Measurements from ENCODE around the gene TMEM263. TPM values are rescaled to one million over a fixed set of nuclear protein-coding genes. Genes with fewer than 3 reads are reported as not detected.

The TMEM263 gene
- total and polyA plus RNA-seq, 9 of the 15 experiments (the other 6 are each of a cell fraction or from before 2014, with no cell fraction given) = 12.6 to 36.7 (median 24.4) TPM

DNA sequence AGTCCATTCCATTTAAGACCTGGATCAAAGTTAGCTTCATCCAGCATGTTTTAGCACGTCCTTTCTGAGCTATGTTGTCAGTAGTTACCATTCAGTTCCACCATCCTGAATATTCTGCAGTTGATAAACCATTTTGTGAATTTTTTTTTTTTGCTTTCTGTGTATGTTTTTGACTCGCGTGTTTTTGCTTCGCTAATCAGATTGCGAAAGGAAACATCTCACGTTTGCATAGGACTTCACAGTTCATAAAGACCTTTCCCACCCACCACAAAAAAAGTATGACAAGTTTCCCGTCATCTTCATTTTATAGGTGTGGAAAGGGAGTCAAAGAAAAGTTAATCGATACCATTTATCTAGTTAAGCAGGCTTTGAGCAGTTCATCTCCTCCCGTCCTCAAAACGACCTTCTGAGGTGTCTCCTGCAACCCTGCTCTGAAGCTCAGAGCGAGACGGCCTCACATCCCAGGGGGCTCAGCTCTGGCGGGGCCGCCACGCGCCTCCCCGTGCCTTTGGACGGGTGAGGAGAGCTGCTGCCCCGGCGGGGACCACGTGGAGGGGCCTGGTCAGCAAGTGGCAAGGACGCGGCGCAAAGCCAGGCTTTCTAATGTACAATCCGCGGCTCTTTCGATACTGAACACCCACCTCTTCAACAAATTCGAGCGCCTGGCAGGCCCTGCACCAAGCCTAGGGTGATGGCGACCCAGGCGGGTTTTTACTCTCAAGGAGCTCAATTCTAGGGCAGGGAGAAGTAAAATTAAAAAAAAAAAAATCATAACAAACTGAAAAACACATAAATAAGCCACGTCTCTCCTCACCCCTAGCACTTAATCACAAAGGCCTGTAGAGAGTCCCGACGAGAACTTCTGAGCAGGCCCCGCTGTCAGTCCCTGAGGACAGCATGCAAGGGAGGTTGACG lies 988 bp upstream of the TMEM263 start (continued):
- TF ChIP-seq, protein P1, sequence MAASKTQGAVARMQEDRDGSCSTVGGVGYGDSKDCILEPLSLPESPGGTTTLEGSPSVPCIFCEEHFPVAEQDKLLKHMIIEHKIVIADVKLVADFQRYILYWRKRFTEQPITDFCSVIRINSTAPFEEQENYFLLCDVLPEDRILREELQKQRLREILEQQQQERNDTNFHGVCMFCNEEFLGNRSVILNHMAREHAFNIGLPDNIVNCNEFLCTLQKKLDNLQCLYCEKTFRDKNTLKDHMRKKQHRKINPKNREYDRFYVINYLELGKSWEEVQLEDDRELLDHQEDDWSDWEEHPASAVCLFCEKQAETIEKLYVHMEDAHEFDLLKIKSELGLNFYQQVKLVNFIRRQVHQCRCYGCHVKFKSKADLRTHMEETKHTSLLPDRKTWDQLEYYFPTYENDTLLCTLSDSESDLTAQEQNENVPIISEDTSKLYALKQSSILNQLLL (CRISPR knock-in tag; IDR thresholded peaks at IDR 0.05; ENCODE audit: borderline replicate concordance) = no peak
- TF ChIP-seq ZNF507 (tag; conservative IDR thresholded peaks at IDR 0.05) (no peak), MEF2D (tag; conservative IDR thresholded peaks at IDR 0.05; ENCODE audit: low read depth) (no peak), CHD1 (IDR thresholded peaks at IDR 0.05; ENCODE audit: low read length) (no peak), ZNF408 (CRISPR knock-in tag; IDR thresholded peaks at IDR 0.05; ENCODE audit: low read depth) (no peak), FOXJ3 (CRISPR knock-in tag; IDR thresholded peaks at IDR 0.05) (no peak), HMG20A (CRISPR knock-in tag; conservative IDR thresholded peaks at IDR 0.05) (no peak), ZNF655 (CRISPR knock-in tag; IDR thresholded peaks at IDR 0.05) (no peak), HDGF (IDR thresholded peaks at IDR 0.05) (no peak), CBFA2T3 (IDR thresholded peaks at IDR 0.05) (no peak), ZBED1 (IDR thresholded peaks at IDR 0.05) (no peak), SP2 (IDR thresholded peaks at IDR 0.05; ENCODE audit: extremely low read depth, low read depth, low read length, poor library complexity, severe bottlenecking) (no peak), POLR2G (IDR thresholded peaks at IDR 0.05; ENCODE audit: low read depth, low read length) (no peak; the same call in 1 of the 2 replicates), NFIX (CRISPR knock-in tag; IDR thresholded peaks at IDR 0.05; ENCODE audit: low read depth) (no peak), ZNF232 (CRISPR knock-in tag; IDR thresholded peaks at IDR 0.05) (0 out of 2 replicates have a peak, but pooled peaks have one; percentile 47), ARHGAP35 (IDR thresholded peaks at IDR 0.05; ENCODE audit: partially characterized antibody) (no peak), PHF20 (IDR thresholded peaks at IDR 0.05; ENCODE audit: partially characterized antibody) (no peak), XRCC3 (IDR thresholded peaks at IDR 0.05) (no peak), EZH2 (IDR thresholded peaks at IDR 0.05; ENCODE audit: borderline replicate concordance, low read depth, low read length) (no peak), RFX7 (CRISPR knock-in tag; IDR thresholded peaks at IDR 0.05) (no peak), RHOXF2B (CRISPR knock-in tag; conservative IDR thresholded peaks at IDR 0.05) (no peak), RBM25 (IDR thresholded peaks at IDR 0.05; ENCODE audit: low read depth, low read length, severe bottlenecking) (no peak), ZBTB11 (CRISPR knock-in tag; IDR thresholded peaks at IDR 0.05) (0 out of 6 replicates have a peak, but pooled peaks of 1 of the 3 experiments have one; percentile 18)
